ENCODE results near the gene TMPRSS4.

- TF ChIP-seq CTCF (IDR thresholded peaks at IDR 0.05), result no peak
- no peak for TF ChIP-seq POLR2A (IDR thresholded peaks at IDR 0.05)
- TF ChIP-seq POLR2AphosphoS5 (IDR thresholded peaks at IDR 0.05), result no peak
- TF ChIP-seq EP300 (IDR thresholded peaks at IDR 0.05; ENCODE audit: low read depth), result no peak
Measured at GRCh38 chr11:118115048-118115447, 38.2 kb downstream of the TMPRSS4 start.
